K562 (cell line): ENCODE measurements around the gene TINAGL1. TPM values are rescaled to one million over a fixed set of nuclear protein-coding genes. Genes with fewer than 3 reads are reported as not detected.
A peak's percentile ranks its signal among the peaks of the same experiment; 100 is the strongest.

Experiments used
- CBX2 ChIP-seq: fragments of 200-600 bp; sonication (generic); IDR thresholded peaks from one replicate; pipeline ENCODE4 v1.6.1; 2012; ENCODE audit warnings: mild to moderate bottlenecking, low read length, inconsistent platforms; ENCODE audit not compliant: insufficient read depth, poor library complexity, severe bottlenecking
- ETV1 ChIP-seq: fragments of 450-650 bp; conservative IDR thresholded peaks from 2 replicates; pipeline ENCODE4 v1.6.1; 2016; ENCODE audit warnings: missing genetic modification characterization, control low read depth, low read depth, missing compliant biosample characterization
- HMG20A ChIP-seq: fragments of 450-650 bp; formaldehyde crosslinking; conservative IDR thresholded peaks from 2 replicates; pipeline ENCODE4 v1.4.0; 2020; ENCODE audit warnings: mild to moderate bottlenecking, mixed read lengths
- POLR2AphosphoS5 ChIP-seq: IDR thresholded peaks from 2 replicates; pipeline ENCODE4 v1.6.1; 2011; ENCODE audit warnings: mild to moderate bottlenecking, low read depth, low read length, moderate library complexity; ENCODE audit not compliant: control insufficient read depth, insufficient read depth
- POLR2H ChIP-seq: IDR thresholded peaks from 2 replicates; pipeline ENCODE4 v1.6.1; 2016; ENCODE audit warnings: missing genetic modification characterization, low read depth, mild to moderate bottlenecking, control low read depth, missing compliant biosample characterization, moderate library complexity
- STAT5B ChIP-seq: fragments of 250-450 bp; sonication (Bioruptor Pico); IDR thresholded peaks from 2 replicates; pipeline ENCODE4 v1.8.0; 2021; ENCODE audit warnings: mild to moderate bottlenecking, inconsistent platforms
- ZC3H8 ChIP-seq: fragments of 450-650 bp; IDR thresholded peaks from 2 replicates; pipeline ENCODE4 v1.6.1; 2017
- ZKSCAN1 ChIP-seq: fragments of 150-350 bp; IDR thresholded peaks from 2 replicates; pipeline ENCODE4 v1.6.1; 2016; ENCODE audit warnings: low read depth, low read length
- ZNF780A ChIP-seq: fragments of 250-450 bp; sonication (Bioruptor Pico); IDR thresholded peaks from 2 replicates; pipeline ENCODE4 v1.5.0; 2021; ENCODE audit warnings: mild to moderate bottlenecking
- polyA plus RNA-seq, 8 experiments: library from polyadenylated mRNA; depleted of rRNA in 4 of 8; stranded (reverse) in 5 of 8; unstranded in 3 of 8; fragments of >200 nt; fragmentation: Nextera tagmentation in 2 of 8; fragmentation: Illumina TruSeq in 1 of 8; extraction: Ambion mirVana in 2 of 8; extraction: Trizol in 1 of 8; gene quantifications; 2 replicates each; pipeline versions ENCODE4 v1.2.1 to v1.2.3, GENCODE V29; 2011 to 2014; ENCODE audit warnings: inconsistent platforms in 1 of 8, missing spikeins in 1 of 8
- total RNA-seq, 7 experiments: library from RNA; depleted of rRNA in 6 of 7; stranded (reverse); fragments of >200 nt in 6 of 7; fragmentation: Illumina TruSeq in 2 of 7; extraction: Trizol in 2 of 7; gene quantifications; 2 replicates each; pipeline versions ENCODE4 v1.2.1 to v1.2.3, GENCODE V29; 2011 to 2021; ENCODE audit warnings: low replicate concordance in 1 of 7
- TF ChIP-seq, protein P1 (sequence below): fragments of 450-650 bp; IDR thresholded peaks from 2 replicates; pipeline ENCODE4 v1.6.1; 2014; ENCODE audit warnings: low read depth, mild to moderate bottlenecking, moderate library complexity, borderline replicate concordance
- TF ChIP-seq, protein P2 (sequence below): fragments of 450-650 bp; IDR thresholded peaks from one replicate; pipeline ENCODE4 v1.6.1; 2018; ENCODE audit warnings: mild to moderate bottlenecking, moderate library complexity; ENCODE audit not compliant: partially characterized antibody
- TF ChIP-seq, protein P3 (sequence below): fragments of 450-650 bp; IDR thresholded peaks from 2 replicates; pipeline ENCODE4 v1.6.1; 2016; ENCODE audit warnings: mild to moderate bottlenecking

Gene TINAGL1
- total and polyA plus RNA-seq, 9 of the 15 experiments (the other 6 are each of a cell fraction or from before 2014, with no cell fraction given), result 0.04 to 1.2 (median 0.07) TPM; not detected in 4

DNA sequence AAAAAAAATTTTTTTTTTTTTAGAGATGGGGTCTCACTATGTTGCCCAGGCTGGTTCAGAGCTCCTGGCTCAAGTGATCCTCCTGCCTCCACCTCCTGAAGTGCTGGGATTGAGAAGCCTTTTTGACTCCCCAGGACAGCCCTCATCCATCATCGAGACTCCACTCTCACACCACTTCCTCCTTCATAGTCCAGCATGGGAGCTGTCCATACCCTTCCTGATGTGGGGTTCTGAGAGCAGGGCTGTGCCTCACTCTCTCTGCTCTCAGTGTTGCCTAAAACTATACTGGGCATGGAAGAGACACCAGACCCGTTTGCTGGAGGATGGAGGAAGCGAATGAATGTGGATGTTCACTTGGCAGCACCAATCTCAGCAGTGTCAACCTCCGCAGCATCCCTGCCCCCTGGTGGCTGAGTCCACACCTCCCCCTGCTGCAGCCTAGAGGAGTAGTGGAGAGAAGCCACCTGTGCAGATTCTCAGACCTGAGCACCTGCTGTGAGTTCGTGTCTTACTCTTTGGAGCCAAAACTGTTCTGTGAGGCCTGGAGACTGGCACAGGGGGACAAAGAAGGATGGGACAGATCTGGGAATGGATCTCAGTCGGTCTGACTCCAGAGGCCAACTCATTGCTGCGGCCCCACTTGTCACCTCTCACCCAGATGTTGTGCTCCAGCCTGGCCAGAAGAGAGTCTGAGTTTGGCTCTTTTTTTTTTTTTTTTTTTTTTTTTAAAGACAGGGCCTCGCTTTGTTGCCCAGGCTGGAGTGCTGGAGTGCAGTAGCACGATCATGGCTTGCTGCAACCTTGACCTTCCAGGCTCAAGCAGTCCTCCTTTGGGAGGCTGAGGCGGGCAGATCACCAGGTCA lies 17.7 kb downstream of the TINAGL1 start (continued):
- TF ChIP-seq, protein P1, sequence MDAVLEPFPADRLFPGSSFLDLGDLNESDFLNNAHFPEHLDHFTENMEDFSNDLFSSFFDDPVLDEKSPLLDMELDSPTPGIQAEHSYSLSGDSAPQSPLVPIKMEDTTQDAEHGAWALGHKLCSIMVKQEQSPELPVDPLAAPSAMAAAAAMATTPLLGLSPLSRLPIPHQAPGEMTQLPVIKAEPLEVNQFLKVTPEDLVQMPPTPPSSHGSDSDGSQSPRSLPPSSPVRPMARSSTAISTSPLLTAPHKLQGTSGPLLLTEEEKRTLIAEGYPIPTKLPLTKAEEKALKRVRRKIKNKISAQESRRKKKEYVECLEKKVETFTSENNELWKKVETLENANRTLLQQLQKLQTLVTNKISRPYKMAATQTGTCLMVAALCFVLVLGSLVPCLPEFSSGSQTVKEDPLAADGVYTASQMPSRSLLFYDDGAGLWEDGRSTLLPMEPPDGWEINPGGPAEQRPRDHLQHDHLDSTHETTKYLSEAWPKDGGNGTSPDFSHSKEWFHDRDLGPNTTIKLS, result no peak
- TF ChIP-seq CBX2 (no peak), POLR2AphosphoS5 (no peak), POLR2H (tag) (no peak), ZNF780A (CRISPR knock-in tag) (no peak), ETV1 (tag) (0 out of 2 replicates have a peak, but pooled peaks have one; percentile 21), ZC3H8 (no peak), HMG20A (CRISPR knock-in tag) (no peak), STAT5B (CRISPR knock-in tag) (no peak), ZKSCAN1 (no peak)
- TF ChIP-seq, protein P2, sequence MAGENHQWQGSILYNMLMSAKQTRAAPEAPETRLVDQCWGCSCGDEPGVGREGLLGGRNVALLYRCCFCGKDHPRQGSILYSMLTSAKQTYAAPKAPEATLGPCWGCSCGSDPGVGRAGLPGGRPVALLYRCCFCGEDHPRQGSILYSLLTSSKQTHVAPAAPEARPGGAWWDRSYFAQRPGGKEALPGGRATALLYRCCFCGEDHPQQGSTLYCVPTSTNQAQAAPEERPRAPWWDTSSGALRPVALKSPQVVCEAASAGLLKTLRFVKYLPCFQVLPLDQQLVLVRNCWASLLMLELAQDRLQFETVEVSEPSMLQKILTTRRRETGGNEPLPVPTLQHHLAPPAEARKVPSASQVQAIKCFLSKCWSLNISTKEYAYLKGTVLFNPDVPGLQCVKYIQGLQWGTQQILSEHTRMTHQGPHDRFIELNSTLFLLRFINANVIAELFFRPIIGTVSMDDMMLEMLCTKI, result no peak
- TF ChIP-seq, protein P3, sequence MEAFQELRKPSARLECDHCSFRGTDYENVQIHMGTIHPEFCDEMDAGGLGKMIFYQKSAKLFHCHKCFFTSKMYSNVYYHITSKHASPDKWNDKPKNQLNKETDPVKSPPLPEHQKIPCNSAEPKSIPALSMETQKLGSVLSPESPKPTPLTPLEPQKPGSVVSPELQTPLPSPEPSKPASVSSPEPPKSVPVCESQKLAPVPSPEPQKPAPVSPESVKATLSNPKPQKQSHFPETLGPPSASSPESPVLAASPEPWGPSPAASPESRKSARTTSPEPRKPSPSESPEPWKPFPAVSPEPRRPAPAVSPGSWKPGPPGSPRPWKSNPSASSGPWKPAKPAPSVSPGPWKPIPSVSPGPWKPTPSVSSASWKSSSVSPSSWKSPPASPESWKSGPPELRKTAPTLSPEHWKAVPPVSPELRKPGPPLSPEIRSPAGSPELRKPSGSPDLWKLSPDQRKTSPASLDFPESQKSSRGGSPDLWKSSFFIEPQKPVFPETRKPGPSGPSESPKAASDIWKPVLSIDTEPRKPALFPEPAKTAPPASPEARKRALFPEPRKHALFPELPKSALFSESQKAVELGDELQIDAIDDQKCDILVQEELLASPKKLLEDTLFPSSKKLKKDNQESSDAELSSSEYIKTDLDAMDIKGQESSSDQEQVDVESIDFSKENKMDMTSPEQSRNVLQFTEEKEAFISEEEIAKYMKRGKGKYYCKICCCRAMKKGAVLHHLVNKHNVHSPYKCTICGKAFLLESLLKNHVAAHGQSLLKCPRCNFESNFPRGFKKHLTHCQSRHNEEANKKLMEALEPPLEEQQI, result no peak
